K562 (cell line): ENCODE results near the gene CARD9. TPM values are rescaled to one million over a fixed set of nuclear protein-coding genes. Genes with fewer than 3 reads are reported as not detected.
A peak's percentile ranks its signal among the peaks of the same experiment; 100 is the strongest.

ENCODE experiments used
- ATAC-seq: fragments of 200-7000 bp; cut with Tn5 transposase; 3 replicates; pipeline ENCODE4 v1.9.1; 2020; ENCODE audit warnings: moderate library complexity
- BruUV-seq: library from RNA; stranded (reverse); fragments of 400-500 nt; replicated peaks from 2 replicates; lab custom pipeline; 2021; lab: Mats Ljungman, UMichigan
- CTCF ChIA-PET: fragments of 300-600 bp; formaldehyde crosslinking; extraction: SDS; loops from one replicate; lab custom pipeline; 2021; ENCODE audit warnings: low intra/inter-chr PET ratio; lab: Yijun Ruan, JAX
- POLR2A ChIA-PET: fragments of 300-600, 350-650 bp; sonication (Branson Sonifier 250); formaldehyde crosslinking; extraction: SDS; loops from one replicate; lab custom pipeline; 2021; ENCODE audit warnings: antibody characterized with exemption, inconsistent platforms; lab: Yijun Ruan, JAX
- DNase-seq, 4 experiments: peaks; one replicate each; pipeline versions ENCODE4 v3.0.0 to v3.0.0-alpha.2; 2011 to 2018; ENCODE audit warnings: low spot score in 3 of 4, mixed read lengths in 3 of 4; ENCODE audit errors: extremely low read depth in 1 of 4
- FAIRE-seq: peaks from 2 replicates; lab custom pipeline; 2011; peaks lifted over from hg19 to GRCh38; lab: Jason Lieb, UNC
- H2AFZ ChIP-seq: 2 replicates; pipeline ENCODE4 v1.6.0; 2011; ENCODE audit warnings: low read depth, low read length, control low read depth, inconsistent platforms
- H3K27ac ChIP-seq: fragments of 200-600 bp; 3 replicates; pipeline ENCODE4 v1.8.0; 2011; ENCODE audit warnings: low read depth, mild to moderate bottlenecking, control low read depth, inconsistent platforms, low read length, moderate library complexity, mixed read lengths; ENCODE audit errors: extremely low read depth
- H3K27me3 ChIP-seq, 2 experiments: fragments of 300-600 bp in 1 of 2; 2 replicates in 1 of 2; 3 replicates in 1 of 2; pipeline versions ENCODE4 v1.6.0 to v1.8.0; 2011; ENCODE audit warnings: inconsistent platforms in 2 of 2, low read length in 2 of 2, mild to moderate bottlenecking in 1 of 2, mixed read lengths in 1 of 2, moderate library complexity in 1 of 2; ENCODE audit not compliant: control insufficient read depth in 2 of 2, insufficient read depth in 2 of 2
- H3K36me3 ChIP-seq: fragments of 300-600 bp; 3 replicates; pipeline ENCODE4 v1.8.0; 2011; ENCODE audit warnings: mild to moderate bottlenecking, low read length, inconsistent platforms; ENCODE audit not compliant: control insufficient read depth, insufficient read depth
- H3K4me1 ChIP-seq, 2 experiments: fragments of 200-600 bp in 1 of 2; replicated peaks in 1 of 2; 2 replicates in 1 of 2; 3 replicates in 1 of 2; pipeline versions ENCODE4 v1.5.1 to v1.8.0; 2011; ENCODE audit warnings: inconsistent platforms in 2 of 2, low read length in 2 of 2, mild to moderate bottlenecking in 1 of 2, mixed read lengths in 1 of 2, moderate library complexity in 1 of 2; ENCODE audit not compliant: control insufficient read depth in 2 of 2, insufficient read depth in 2 of 2
- H3K4me2 ChIP-seq: 2 replicates; pipeline ENCODE4 v1.6.1; 2011; ENCODE audit warnings: low read length, control low read depth, inconsistent platforms, mixed read lengths; ENCODE audit not compliant: insufficient read depth
- H3K4me3 ChIP-seq: fragments of 200-600 bp; sonication (generic), shearing (Covaris generic); 2 replicates; pipeline ENCODE4 v1.5.1; 2016; ENCODE audit warnings: control low read depth, inconsistent platforms
- H3K79me2 ChIP-seq: fragments of 200-600 bp; 3 replicates; pipeline ENCODE4 v1.8.0; 2011; ENCODE audit warnings: low read length, inconsistent platforms; ENCODE audit not compliant: control insufficient read depth, insufficient read depth
- H3K9ac ChIP-seq, 2 experiments: 2 replicates each; pipeline versions ENCODE4 v1.6.0 to v1.6.1; 2011; ENCODE audit warnings: low read depth in 2 of 2, low read length in 2 of 2, control low read depth in 1 of 2, inconsistent platforms in 1 of 2, mild to moderate bottlenecking in 1 of 2, mixed read lengths in 1 of 2; ENCODE audit not compliant: insufficient read depth in 1 of 2
- H3K9me1 ChIP-seq: one replicate; pipeline ENCODE4 v1.6.0; 2011; ENCODE audit warnings: inconsistent platforms, mild to moderate bottlenecking, low read length, moderate library complexity; ENCODE audit not compliant: control insufficient read depth, insufficient read depth
- H3K9me3 ChIP-seq: replicated peaks from 2 replicates; pipeline ENCODE4 v1.5.1; 2011; ENCODE audit warnings: low read depth, low read length, inconsistent platforms; ENCODE audit not compliant: control insufficient read depth, insufficient read depth
- H4K20me1 ChIP-seq: replicated peaks from 2 replicates; pipeline ENCODE4 v1.6.1; 2011; ENCODE audit warnings: low read length, inconsistent platforms, mixed read lengths; ENCODE audit not compliant: control insufficient read depth, insufficient read depth
- BCOR ChIP-seq: fragments of 450-650 bp; IDR thresholded peaks from 2 replicates; pipeline ENCODE4 v1.6.1; 2016
- KDM1A ChIP-seq, 2 experiments: fragments of 450-650 bp; IDR thresholded peaks; 2 replicates each; pipeline ENCODE4 v1.6.1; 2016; ENCODE audit warnings: mild to moderate bottlenecking in 2 of 2
- LARP7 ChIP-seq: fragments of 450-650 bp; IDR thresholded peaks from 2 replicates; pipeline ENCODE4 v1.6.1; 2016
- MLX ChIP-seq, 2 experiments: fragments of 450-650 bp in 1 of 2; sonication (generic) in 1 of 2; formaldehyde crosslinking; conservative IDR thresholded peaks; 2 replicates each; pipeline versions ENCODE4 v1.4.0 to v1.8.1; 2020 to 2022; ENCODE audit warnings: mild to moderate bottlenecking in 1 of 2, missing genetic modification reagents in 1 of 2
- SMARCA5 ChIP-seq: fragments of 450-650 bp; IDR thresholded peaks from 2 replicates; pipeline ENCODE4 v1.6.1; 2016
- ZBTB26 ChIP-seq: fragments of 450-650 bp; formaldehyde crosslinking; IDR thresholded peaks from 2 replicates; pipeline ENCODE4 v1.4.0; 2022; ENCODE audit warnings: missing genetic modification characterization
- ZFP36 ChIP-seq: fragments of 150-350 bp; IDR thresholded peaks from 2 replicates; pipeline ENCODE4 v1.6.1; 2018; ENCODE audit warnings: low read length, low read depth; ENCODE audit not compliant: partially characterized antibody
- ZNF175 ChIP-seq: fragments of 200-800 bp; sonication (Bioruptor generic); IDR thresholded peaks from 2 replicates; pipeline ENCODE4 v1.6.1; 2016; ENCODE audit warnings: low read depth, mild to moderate bottlenecking, missing genetic modification characterization, missing compliant biosample characterization
- WGBS: fragments of 100-300 bp; shearing (Covaris generic); methylation state at CpG from one replicate; pipeline ENCODE4 v1.1.6; 2016; ENCODE audit warnings: low coverage, mixed read lengths; ENCODE audit not compliant: insufficient coverage; ENCODE audit errors: missing lambda C conversion rate; 5-methylcytosine and 5-hydroxymethylcytosine counted together
- in situ Hi-C: fragments of 300-500 bp; cut with MboI; formaldehyde crosslinking; loops from 4 replicates; pipeline ENCODE4 v1.15.0; 2018; ENCODE audit warnings: inconsistent platforms, mixed read lengths
- intact Hi-C: fragments of 100-400 bp; cut with micrococcal nuclease; formaldehyde crosslinking; loops from 2 replicates; pipeline ENCODE4 v1.14.2; 2022
- polyA plus RNA-seq, 8 experiments: library from polyadenylated mRNA; depleted of rRNA in 4 of 8; stranded (reverse) in 5 of 8; unstranded in 3 of 8; fragments of >200 nt; fragmentation: Nextera tagmentation in 2 of 8; fragmentation: Illumina TruSeq in 1 of 8; extraction: Ambion mirVana in 2 of 8; extraction: Trizol in 1 of 8; gene quantifications; 2 replicates each; pipeline versions ENCODE4 v1.2.1 to v1.2.3, GENCODE V29; 2011 to 2014; ENCODE audit warnings: inconsistent platforms in 1 of 8, missing spikeins in 1 of 8
- total RNA-seq, 7 experiments: library from RNA; depleted of rRNA in 6 of 7; stranded (reverse); fragments of >200 nt in 6 of 7; fragmentation: Illumina TruSeq in 2 of 7; extraction: Trizol in 2 of 7; gene quantifications; 2 replicates each; pipeline versions ENCODE4 v1.2.1 to v1.2.3, GENCODE V29; 2011 to 2021; ENCODE audit warnings: low replicate concordance in 1 of 7

Gene CARD9
- total and polyA plus RNA-seq, 9 of the 15 experiments (the other 6 are each of a cell fraction or from before 2014, with no cell fraction given) = 1.7 to 53.0 (median 9.7) TPM

- TF ChIP-seq MLX (CRISPR knock-in tag; conservative IDR thresholded peaks at IDR 0.05) (no peak), ZNF175 (CRISPR knock-in tag) (no peak), ZBTB26 (CRISPR knock-in tag) (no peak)
- TF ChIP-seq, all 486 proteins: peak for 0
These were observed 47.3 kb downstream of the CARD9 start (continued) for GRCh38 chr9:136326061-136326760.

- Histone ChIP-seq H2AFZ (no peak overlapping the region), H3K9ac (peak overlapping the region in 1 of 2 experiments; percentile 86; a peak in 2 of 4 replicates), H3K4me2 (no peak overlapping the region), H3K9me3 (no peaks in the 10 kb centered on the region), H3K79me2 (peaks cover 15% of the 10 kb centered on the region), H3K36me3 (no peaks in the 10 kb centered on the region), H3K27ac (no peak overlapping the region), H3K27me3 (peaks cover 19 to 35% of the 10 kb centered on the region in 2 experiments; a peak in 4 of 5 replicates)
- no TSS peak for BruUV-seq
- CTCF ChIA-PET = no interaction called here
- intact Hi-C loops = no loop called here
- no peak for DNase-seq
- 67% methylated on average over 11 of the region's 13 CpGs for WGBS
- TF ChIP-seq LARP7 (no peak), SMARCA5 (0 out of 2 replicates have a peak, but pooled peaks have one; percentile 68), ZFP36 (peak; percentile 76), KDM1A (IDR thresholded peaks at IDR 0.05) (peak; percentile 46 to 64; a peak in 3 of 4 replicates), BCOR (peak; percentile 76)
- TF ChIP-seq, all 486 proteins: peak for 4
- H3K9me1 ChIP-seq = no peaks in the 10 kb centered on the region
- FAIRE-seq = no peak
- no peak overlapping the region for H3K4me3 ChIP-seq
- POLR2A ChIA-PET = interaction anchor here (0.6 to 0.7 kb wide), 2 partner anchors 404 to 434 kb away, joined by 3 read pairs; no protein-coding TSS in a partner anchor
- in situ Hi-C loops = loop anchor here (25.0 kb wide), 1 partner anchor 312 kb away; no protein-coding TSS in a partner anchor
- H3K4me1 ChIP-seq = peaks cover 4 to 78% of the 10 kb centered on the region in 2 experiments
- ATAC-seq = no peak
- H4K20me1 ChIP-seq = no peaks in the 10 kb centered on the region; the same call in none of the 2 replicates
These were observed 48.1 kb downstream of the CARD9 start for GRCh38 chr9:136325358-136325757.
